A549 (cell line): ENCODE measurements around the gene VAPA. TPM values are rescaled to one million over a fixed set of nuclear protein-coding genes. Genes with fewer than 3 reads are reported as not detected.
"Not testable (repeated sequence)": the region's sequence is repeated elsewhere in the genome, so short reads cannot be mapped to it uniquely, and the experiment has no call there.

Source experiments
- ATAC-seq, 2 experiments: fragments of 200-7000 bp in 1 of 2; fragments of >200 bp in 1 of 2; cut with Nextera tagmentation in 1 of 2; cut with Tn5 transposase in 1 of 2; 3 replicates each; pipeline versions ENCODE4 v1.8.0 to v1.9.1; 2018 to 2020; ENCODE audit warnings: mild to moderate bottlenecking in 1 of 2, moderate library complexity in 1 of 2
- CTCF ChIA-PET: fragments of 300-600 bp; sonication (Branson Sonifier 250); formaldehyde crosslinking; extraction: SDS; loops from one replicate; lab custom pipeline; 2021; ENCODE audit warnings: antibody characterized with exemption, inconsistent platforms; lab: Yijun Ruan, JAX
- POLR2A ChIA-PET: fragments of 350-600 bp; formaldehyde crosslinking; extraction: SDS; loops from one replicate; lab custom pipeline; 2021; ENCODE audit warnings: antibody characterized with exemption, inconsistent platforms; lab: Yijun Ruan, JAX
- DNase-seq, 2 experiments: peaks; one replicate each; pipeline versions ENCODE4 v3.0.0 to v3.0.0-alpha.2; 2011 to 2016; ENCODE audit warnings: low read depth in 1 of 2, low spot score in 1 of 2
- FAIRE-seq: peaks from 2 replicates; lab custom pipeline; 2011; peaks lifted over from hg19 to GRCh38; lab: Jason Lieb, UNC
- H3K27ac ChIP-seq, 2 experiments: fragments of >200 bp; sonication (Bioruptor Twin); formaldehyde crosslinking; 3 replicates each; pipeline ENCODE4 v1.5.1; 2016 to 2017
- H3K4me1 ChIP-seq: fragments of >200 bp; sonication (Bioruptor Twin); formaldehyde crosslinking; 3 replicates; pipeline ENCODE4 v1.6.1; 2016
- H3K4me2 ChIP-seq: fragments of >200 bp; sonication (Bioruptor Twin); formaldehyde crosslinking; 3 replicates; pipeline ENCODE4 v1.6.1; 2016
- H3K4me3 ChIP-seq: fragments of >200 bp; sonication (Bioruptor Twin); formaldehyde crosslinking; 3 replicates; pipeline ENCODE4 v1.5.1; 2016
- H3K9me3 ChIP-seq: fragments of >200 bp; sonication (Bioruptor Twin); formaldehyde crosslinking; 3 replicates; pipeline ENCODE4 v1.6.1; 2016
- BHLHE40 ChIP-seq: IDR thresholded peaks from 2 replicates; pipeline ENCODE4 v1.6.1; 2012; ENCODE audit warnings: low read depth, low read length, inconsistent platforms
- CBX2 ChIP-seq: fragments of 200-600 bp; sonication (generic); IDR thresholded peaks from 2 replicates; pipeline ENCODE4 v1.6.1; 2016; ENCODE audit warnings: low read depth, mild to moderate bottlenecking, borderline replicate concordance
- CEBPB ChIP-seq, 2 experiments: fragments of >200 bp in 1 of 2; sonication (Bioruptor Twin) in 1 of 2; formaldehyde crosslinking in 1 of 2; IDR thresholded peaks; 2 replicates each; pipeline ENCODE4 v1.6.1; 2012 to 2016
- EHF ChIP-seq: fragments of 250-450 bp; sonication (Bioruptor Pico); IDR thresholded peaks from 2 replicates; pipeline ENCODE4 v1.5.0; 2020; ENCODE audit warnings: mild to moderate bottlenecking
- EHMT2 ChIP-seq: fragments of 200-600 bp; sonication (generic); IDR thresholded peaks from 2 replicates; pipeline ENCODE4 v1.6.1; 2016; ENCODE audit warnings: antibody characterized with exemption, low read depth, mild to moderate bottlenecking, moderate library complexity
- FOSB ChIP-seq: fragments of 250-450 bp; sonication (Bioruptor Pico); IDR thresholded peaks from 2 replicates; pipeline ENCODE4 v1.5.0; 2020; ENCODE audit warnings: mild to moderate bottlenecking, moderate library complexity
- FOSL2 ChIP-seq, 2 experiments: fragments of 450-650 bp in 1 of 2; fragments of >200 bp in 1 of 2; sonication (Bioruptor Twin) in 1 of 2; formaldehyde crosslinking; IDR thresholded peaks; 2 replicates each; pipeline versions ENCODE4 v1.5.0 to v1.6.1; 2016 to 2020; ENCODE audit warnings: mild to moderate bottlenecking in 1 of 2, moderate library complexity in 1 of 2
- GATA3 ChIP-seq: IDR thresholded peaks from 2 replicates; pipeline ENCODE4 v1.6.1; 2012; ENCODE audit warnings: borderline replicate concordance
- JUN ChIP-seq, 2 experiments: fragments of >200 bp; sonication (Bioruptor Twin); formaldehyde crosslinking; IDR thresholded peaks; 2 replicates in 1 of 2; 3 replicates in 1 of 2; pipeline ENCODE4 v1.6.1; 2016 to 2017
- JUNB ChIP-seq: fragments of >200 bp; sonication (Bioruptor Twin); formaldehyde crosslinking; IDR thresholded peaks from 2 replicates; pipeline ENCODE4 v1.6.1; 2016
- KDM1A ChIP-seq: fragments of 200-600 bp; sonication (generic); IDR thresholded peaks from 2 replicates; pipeline ENCODE4 v1.6.1; 2016; ENCODE audit warnings: low read depth, mild to moderate bottlenecking
- KDM5A ChIP-seq: fragments of 200-600 bp; sonication (generic); IDR thresholded peaks from 2 replicates; pipeline ENCODE4 v1.6.1; 2016; ENCODE audit warnings: antibody characterized with exemption, mild to moderate bottlenecking
- NFE2L2 ChIP-seq: fragments of 150-350 bp; conservative IDR thresholded peaks from 2 replicates; pipeline ENCODE4 v1.6.1; 2014; ENCODE audit warnings: low read length
- NPAS2 ChIP-seq: fragments of 250-450 bp; sonication (Bioruptor Pico); IDR thresholded peaks from 2 replicates; pipeline ENCODE4 v1.8.0; 2022; ENCODE audit warnings: mild to moderate bottlenecking, moderate library complexity, borderline replicate concordance
- POLR2A ChIP-seq: IDR thresholded peaks from 2 replicates; pipeline ENCODE4 v1.6.1; 2012; ENCODE audit warnings: mild to moderate bottlenecking, low read length
- RCOR1 ChIP-seq: fragments of 150-350 bp; IDR thresholded peaks from 2 replicates; pipeline ENCODE4 v1.6.1; 2014; ENCODE audit warnings: antibody characterized with exemption, low read length, low read depth
- SMC3 ChIP-seq: fragments of >200 bp; sonication (Bioruptor Twin); formaldehyde crosslinking; IDR thresholded peaks from 3 replicates; pipeline ENCODE4 v1.6.1; 2018; ENCODE audit warnings: inconsistent platforms
- SREBF2 ChIP-seq: fragments of 450-650 bp; IDR thresholded peaks from 2 replicates; pipeline ENCODE4 v1.6.1; 2014; ENCODE audit warnings: mild to moderate bottlenecking, moderate library complexity
- TFCP2L1 ChIP-seq: fragments of 250-450 bp; sonication (Bioruptor Pico); IDR thresholded peaks from 2 replicates; pipeline ENCODE4 v1.5.0; 2021; ENCODE audit warnings: mild to moderate bottlenecking
- ZC3H11A ChIP-seq: fragments of 450-650 bp; IDR thresholded peaks from 2 replicates; pipeline ENCODE4 v1.6.1; 2014; ENCODE audit warnings: antibody characterized with exemption, mild to moderate bottlenecking
- ZSCAN20 ChIP-seq: fragments of 250-450 bp; sonication (Bioruptor Pico); IDR thresholded peaks from 2 replicates; pipeline ENCODE4 v1.8.0; 2022; ENCODE audit warnings: mild to moderate bottlenecking, moderate library complexity
- WGBS: methylation state at CpG from one replicate; pipeline ENCODE4 v1.1.6; 2017; ENCODE audit errors: missing lambda C conversion rate; 5-methylcytosine and 5-hydroxymethylcytosine counted together
- polyA plus RNA-seq, 4 experiments: library from polyadenylated mRNA; depleted of rRNA in 3 of 4; stranded (reverse); fragments of >200 nt; fragmentation: RNase III in 1 of 4; extraction: RNeasy Plus Mini Kit Qiagen cat#74134 plus additional on column Dnase treatment in 1 of 4; gene quantifications; 2 replicates in 3 of 4; 3 replicates in 1 of 4; pipeline ENCODE4 v1.2.3, GENCODE V29; 2011 to 2017
- TF ChIP-seq, protein P1 (sequence below): fragments of 150-350 bp; IDR thresholded peaks from 2 replicates; pipeline ENCODE4 v1.6.1; 2014; ENCODE audit warnings: low read depth, mild to moderate bottlenecking, low read length
- TF ChIP-seq, protein P2 (sequence below): IDR thresholded peaks from 2 replicates; pipeline ENCODE4 v1.6.1; 2012; ENCODE audit warnings: low read depth, borderline replicate concordance
- TF ChIP-seq, protein P3 (sequence below): fragments of >200 bp; sonication (Bioruptor Twin); formaldehyde crosslinking; IDR thresholded peaks from 2 replicates; pipeline ENCODE4 v1.6.1; 2016
- TF ChIP-seq, protein P4 (sequence below): fragments of >200 bp; sonication (Bioruptor Twin); formaldehyde crosslinking; IDR thresholded peaks from 3 replicates; pipeline ENCODE4 v1.5.1; 2016
- TF ChIP-seq, protein P5 (sequence below): fragments of 250-450 bp; sonication (Bioruptor Pico); IDR thresholded peaks from 2 replicates; pipeline ENCODE4 v1.5.0; 2020; ENCODE audit warnings: low read depth, mild to moderate bottlenecking, moderate library complexity

Gene VAPA
- polyA plus RNA-seq, 2 of the 4 experiments (the other 2 are of a cell fraction) = 161 to 391 TPM

DNA sequence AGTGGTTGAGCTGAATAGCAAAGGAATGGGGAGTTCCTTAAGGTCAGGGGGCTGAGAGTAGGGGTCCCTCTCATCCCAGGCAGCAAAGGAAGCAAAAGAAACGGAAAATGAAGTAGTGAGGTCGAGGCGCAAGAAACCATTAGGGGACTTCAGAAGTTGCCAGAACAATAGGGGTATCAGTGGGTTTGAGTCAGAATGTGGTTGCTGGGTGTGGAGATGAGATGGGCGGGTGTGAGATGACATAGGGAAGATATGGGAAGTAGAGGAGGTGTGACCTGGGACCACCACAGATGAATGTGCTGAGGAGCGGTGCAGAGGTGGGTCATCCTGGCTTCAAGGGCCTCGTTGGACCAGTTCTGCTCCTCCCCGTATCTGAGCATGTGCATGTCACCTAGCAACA is 13.1 kb upstream of the VAPA start (continued):
- TF ChIP-seq SMC3 = no peak
- TF ChIP-seq POLR2A = no peak

DNA sequence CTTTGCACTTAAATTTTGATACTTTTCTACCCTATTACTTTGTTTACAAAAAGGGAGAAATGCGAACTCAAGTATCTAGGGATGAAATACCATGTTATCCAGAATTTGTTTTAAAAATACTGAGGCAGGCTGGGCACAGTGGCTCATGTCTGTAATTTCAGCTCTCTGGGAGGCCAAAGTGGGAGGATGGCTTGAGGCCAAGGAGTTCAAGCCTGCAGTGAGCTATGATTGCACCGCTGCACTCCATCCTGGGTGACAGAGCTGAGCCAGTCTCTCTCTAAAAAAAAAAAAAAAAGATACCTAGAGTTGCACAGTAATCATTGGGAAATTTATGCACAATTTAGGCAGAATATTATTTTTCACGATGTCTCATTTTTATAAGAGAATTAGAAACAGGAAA is 12.4 kb upstream of the VAPA start:
- Histone ChIP-seq H3K4me2 (0 out of 3 replicates have a peak overlapping the region, but pooled peaks have one; percentile 8), H3K4me3 (no peak overlapping the region), H3K27ac (peak overlapping the region in 1 of 2 experiments; percentile 72; a peak in 3 of 6 replicates), H3K9me3 (no peaks in the 10 kb centered on the region), H3K4me1 (peaks cover 48% of the 10 kb centered on the region)
- POLR2A ChIA-PET = interaction anchor here (0.6 kb wide), 1 partner anchor 159 kb away, joined by 3 read pairs; no protein-coding TSS in a partner anchor
- 64% methylated on average over 3 of the region's 3 CpGs for WGBS
- no peak for DNase-seq
- no peak for ATAC-seq
- CTCF ChIA-PET = no interaction called here
- FAIRE-seq = no peak
- TF ChIP-seq JUN (IDR thresholded peaks at IDR 0.05) (no peak), BHLHE40 (no peak), ZC3H11A (no peak), ZSCAN20 (CRISPR knock-in tag) (no peak), NFE2L2 (no peak), EHMT2 (no peak), GATA3 (no peak), NPAS2 (no peak), KDM1A (no peak), SREBF2 (no peak), JUNB (no peak), KDM5A (no peak)
- TF ChIP-seq, protein P1, sequence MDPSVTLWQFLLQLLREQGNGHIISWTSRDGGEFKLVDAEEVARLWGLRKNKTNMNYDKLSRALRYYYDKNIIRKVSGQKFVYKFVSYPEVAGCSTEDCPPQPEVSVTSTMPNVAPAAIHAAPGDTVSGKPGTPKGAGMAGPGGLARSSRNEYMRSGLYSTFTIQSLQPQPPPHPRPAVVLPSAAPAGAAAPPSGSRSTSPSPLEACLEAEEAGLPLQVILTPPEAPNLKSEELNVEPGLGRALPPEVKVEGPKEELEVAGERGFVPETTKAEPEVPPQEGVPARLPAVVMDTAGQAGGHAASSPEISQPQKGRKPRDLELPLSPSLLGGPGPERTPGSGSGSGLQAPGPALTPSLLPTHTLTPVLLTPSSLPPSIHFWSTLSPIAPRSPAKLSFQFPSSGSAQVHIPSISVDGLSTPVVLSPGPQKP = no peak
- TF ChIP-seq, protein P2, sequence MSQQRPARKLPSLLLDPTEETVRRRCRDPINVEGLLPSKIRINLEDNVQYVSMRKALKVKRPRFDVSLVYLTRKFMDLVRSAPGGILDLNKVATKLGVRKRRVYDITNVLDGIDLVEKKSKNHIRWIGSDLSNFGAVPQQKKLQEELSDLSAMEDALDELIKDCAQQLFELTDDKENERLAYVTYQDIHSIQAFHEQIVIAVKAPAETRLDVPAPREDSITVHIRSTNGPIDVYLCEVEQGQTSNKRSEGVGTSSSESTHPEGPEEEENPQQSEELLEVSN = no peak
- TF ChIP-seq, protein P3, sequence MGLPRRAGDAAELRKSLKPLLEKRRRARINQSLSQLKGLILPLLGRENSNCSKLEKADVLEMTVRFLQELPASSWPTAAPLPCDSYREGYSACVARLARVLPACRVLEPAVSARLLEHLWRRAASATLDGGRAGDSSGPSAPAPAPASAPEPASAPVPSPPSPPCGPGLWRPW = no peak

DNA sequence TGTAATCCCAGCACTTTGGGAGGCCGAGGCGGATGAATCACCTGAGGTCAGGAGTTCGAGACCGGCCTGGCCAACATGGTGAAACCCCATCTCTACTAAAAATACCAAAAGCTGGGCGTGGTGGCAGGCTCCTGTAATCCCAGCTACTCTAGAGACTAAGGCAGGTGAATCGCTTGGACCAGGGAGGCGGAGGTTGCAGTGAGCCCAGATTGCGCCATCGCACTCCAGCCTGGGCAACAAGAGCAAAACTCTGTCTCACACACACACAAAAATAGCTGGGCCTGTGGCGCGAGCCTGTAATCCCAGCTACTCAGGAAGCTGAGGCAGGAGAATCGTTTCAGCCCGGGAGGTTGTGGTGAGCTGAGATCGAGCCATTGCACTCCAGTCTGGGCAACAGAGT is 11.6 kb upstream of the VAPA start:
- H3K4me2 ChIP-seq, H3K4me3 ChIP-seq, H3K9me3 ChIP-seq, DNase-seq, FAIRE-seq, CTCF ChIA-PET: not testable (repeated sequence)
- Histone ChIP-seq H3K4me1 (peaks cover 48% of the 10 kb centered on the region), H3K27ac (peak overlapping the region in 1 of 2 experiments; percentile 74; a peak in 3 of 6 replicates)
- 78% methylated on average over 13 of the region's 14 CpGs for WGBS
- peak in 1 of 2 experiments; percentile 51; a peak in 1 of 4 replicates for TF ChIP-seq CEBPB (IDR thresholded peaks at IDR 0.05)
- TF ChIP-seq, all 56 proteins: peak for 1; not testable (repeated sequence) for 55
- POLR2A ChIA-PET, ATAC-seq: not testable (repeated sequence)

DNA sequence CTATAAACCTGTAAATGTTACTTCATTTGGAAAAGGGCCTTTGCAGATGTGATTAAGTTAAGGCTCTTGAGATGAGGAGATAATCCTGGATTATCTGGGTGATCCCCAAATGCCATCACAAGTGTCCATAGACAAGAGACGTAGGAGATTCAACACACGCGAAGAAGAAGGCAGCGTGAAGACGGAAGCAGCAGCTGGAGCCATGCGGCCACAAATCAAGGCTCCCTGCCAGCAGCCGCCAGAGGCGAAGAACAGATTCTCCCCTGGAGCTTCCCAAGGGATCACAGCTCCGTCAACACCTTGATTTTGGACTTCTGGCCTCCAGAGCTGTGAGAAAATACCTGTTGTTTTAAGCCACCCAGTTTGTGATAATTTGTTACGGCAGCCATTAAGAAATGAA is 11.0 kb upstream of the VAPA start:
- peak overlapping the region in 1 of 2 experiments; percentile 34; a peak in 1 of 6 replicates for H3K27ac ChIP-seq
- DNase-seq (no peak), ATAC-seq (no peak), FAIRE-seq (no peak)
- ChIA-PET POLR2A (no interaction called here), CTCF (no interaction called here)
- H3K9me3 ChIP-seq = no peaks in the 10 kb centered on the region
- H3K4me3 ChIP-seq = no peak overlapping the region
- no peak overlapping the region for H3K4me2 ChIP-seq
- WGBS = 92% methylated on average over 10 of the region's 10 CpGs
- TF ChIP-seq BHLHE40 = no peak
- TF ChIP-seq, protein P3 = no peak
- TF ChIP-seq KDM1A = no peak
- no peak for TF ChIP-seq RCOR1
- no peak for TF ChIP-seq CEBPB (IDR thresholded peaks at IDR 0.05)
- no peak for TF ChIP-seq EHF
- TF ChIP-seq CBX2 = no peak
- TF ChIP-seq ZSCAN20 (CRISPR knock-in tag) = no peak
- no peak for TF ChIP-seq FOSB
- TF ChIP-seq, protein P4, sequence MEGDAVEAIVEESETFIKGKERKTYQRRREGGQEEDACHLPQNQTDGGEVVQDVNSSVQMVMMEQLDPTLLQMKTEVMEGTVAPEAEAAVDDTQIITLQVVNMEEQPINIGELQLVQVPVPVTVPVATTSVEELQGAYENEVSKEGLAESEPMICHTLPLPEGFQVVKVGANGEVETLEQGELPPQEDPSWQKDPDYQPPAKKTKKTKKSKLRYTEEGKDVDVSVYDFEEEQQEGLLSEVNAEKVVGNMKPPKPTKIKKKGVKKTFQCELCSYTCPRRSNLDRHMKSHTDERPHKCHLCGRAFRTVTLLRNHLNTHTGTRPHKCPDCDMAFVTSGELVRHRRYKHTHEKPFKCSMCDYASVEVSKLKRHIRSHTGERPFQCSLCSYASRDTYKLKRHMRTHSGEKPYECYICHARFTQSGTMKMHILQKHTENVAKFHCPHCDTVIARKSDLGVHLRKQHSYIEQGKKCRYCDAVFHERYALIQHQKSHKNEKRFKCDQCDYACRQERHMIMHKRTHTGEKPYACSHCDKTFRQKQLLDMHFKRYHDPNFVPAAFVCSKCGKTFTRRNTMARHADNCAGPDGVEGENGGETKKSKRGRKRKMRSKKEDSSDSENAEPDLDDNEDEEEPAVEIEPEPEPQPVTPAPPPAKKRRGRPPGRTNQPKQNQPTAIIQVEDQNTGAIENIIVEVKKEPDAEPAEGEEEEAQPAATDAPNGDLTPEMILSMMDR = no peak
- TF ChIP-seq, protein P5, sequence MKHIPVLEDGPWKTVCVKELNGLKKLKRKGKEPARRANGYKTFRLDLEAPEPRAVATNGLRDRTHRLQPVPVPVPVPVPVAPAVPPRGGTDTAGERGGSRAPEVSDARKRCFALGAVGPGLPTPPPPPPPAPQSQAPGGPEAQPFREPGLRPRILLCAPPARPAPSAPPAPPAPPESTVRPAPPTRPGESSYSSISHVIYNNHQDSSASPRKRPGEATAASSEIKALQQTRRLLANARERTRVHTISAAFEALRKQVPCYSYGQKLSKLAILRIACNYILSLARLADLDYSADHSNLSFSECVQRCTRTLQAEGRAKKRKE (CRISPR knock-in tag) = no peak
- no peak for TF ChIP-seq TFCP2L1 (CRISPR knock-in tag)
- TF ChIP-seq POLR2A = no peak
- TF ChIP-seq FOSL2 (IDR thresholded peaks at IDR 0.05) = no peak
- TF ChIP-seq FOSL2 (CRISPR knock-in tag; IDR thresholded peaks at IDR 0.05) = no peak
- TF ChIP-seq, protein P2 = no peak
- peaks cover 47% of the 10 kb centered on the region for H3K4me1 ChIP-seq
